ENCODE measurements around the gene PPP1R18.

Gene PPP1R18

DNA sequence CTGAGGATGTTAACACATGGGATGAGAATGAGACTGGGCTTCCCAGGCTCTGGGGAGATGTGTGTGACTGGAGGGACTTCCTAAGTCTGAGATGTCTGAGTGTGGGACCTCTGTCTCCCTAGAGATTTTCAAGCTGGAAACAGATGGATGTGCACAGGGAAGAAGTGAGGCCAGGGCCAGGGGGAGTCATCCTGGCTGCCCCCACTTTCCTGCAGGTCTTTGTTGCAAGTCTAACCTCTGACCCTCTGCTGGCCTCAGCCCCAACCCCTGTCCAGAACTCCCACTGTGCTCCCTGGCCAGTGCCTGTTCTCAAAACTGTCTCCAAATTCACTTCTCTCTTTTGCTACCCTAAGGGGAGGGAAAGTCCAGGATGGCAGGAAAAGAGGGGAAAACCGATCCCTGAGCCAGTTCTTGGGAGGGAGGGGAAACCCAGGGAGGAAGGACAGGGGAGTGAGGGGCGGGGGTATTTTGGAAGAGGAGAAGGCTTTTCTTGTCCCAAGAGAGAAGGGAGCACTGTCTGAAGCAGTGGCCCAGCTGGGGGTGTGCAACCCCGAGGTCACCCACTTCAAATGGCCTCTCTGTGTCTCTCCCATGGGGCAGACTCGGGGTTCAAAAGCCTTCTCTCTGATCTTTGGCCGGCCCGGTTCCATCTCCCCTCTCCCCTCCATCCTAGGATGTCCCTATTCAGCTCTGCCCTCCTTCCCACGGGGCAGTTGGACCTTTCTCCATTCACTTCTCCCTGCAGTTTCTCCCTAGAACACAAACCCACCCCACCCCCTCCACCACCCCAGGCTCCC lies 3.1 kb downstream of the PPP1R18 start:
- H3K36me3 ChIP-seq: peaks cover 42% of the 10 kb centered on the region
- peaks cover 61% of the 10 kb centered on the region for H4K20me1 ChIP-seq
- peak overlapping the region; percentile 100 for H3K9ac ChIP-seq
- H3K4me1 ChIP-seq: peaks cover 30% of the 10 kb centered on the region
- TF ChIP-seq Cebpa-rat (IDR thresholded peaks at IDR 0.05): no peak
- peak overlapping the region; percentile 100 for H3K27ac ChIP-seq
- peak overlapping the region; percentile 95 for H3K4me2 ChIP-seq
- H3K9me3 ChIP-seq: no peaks in the 10 kb centered on the region
- H3K27me3 ChIP-seq: no peaks in the 10 kb centered on the region
- peak overlapping the region; percentile 91 for H3K4me3 ChIP-seq

DNA sequence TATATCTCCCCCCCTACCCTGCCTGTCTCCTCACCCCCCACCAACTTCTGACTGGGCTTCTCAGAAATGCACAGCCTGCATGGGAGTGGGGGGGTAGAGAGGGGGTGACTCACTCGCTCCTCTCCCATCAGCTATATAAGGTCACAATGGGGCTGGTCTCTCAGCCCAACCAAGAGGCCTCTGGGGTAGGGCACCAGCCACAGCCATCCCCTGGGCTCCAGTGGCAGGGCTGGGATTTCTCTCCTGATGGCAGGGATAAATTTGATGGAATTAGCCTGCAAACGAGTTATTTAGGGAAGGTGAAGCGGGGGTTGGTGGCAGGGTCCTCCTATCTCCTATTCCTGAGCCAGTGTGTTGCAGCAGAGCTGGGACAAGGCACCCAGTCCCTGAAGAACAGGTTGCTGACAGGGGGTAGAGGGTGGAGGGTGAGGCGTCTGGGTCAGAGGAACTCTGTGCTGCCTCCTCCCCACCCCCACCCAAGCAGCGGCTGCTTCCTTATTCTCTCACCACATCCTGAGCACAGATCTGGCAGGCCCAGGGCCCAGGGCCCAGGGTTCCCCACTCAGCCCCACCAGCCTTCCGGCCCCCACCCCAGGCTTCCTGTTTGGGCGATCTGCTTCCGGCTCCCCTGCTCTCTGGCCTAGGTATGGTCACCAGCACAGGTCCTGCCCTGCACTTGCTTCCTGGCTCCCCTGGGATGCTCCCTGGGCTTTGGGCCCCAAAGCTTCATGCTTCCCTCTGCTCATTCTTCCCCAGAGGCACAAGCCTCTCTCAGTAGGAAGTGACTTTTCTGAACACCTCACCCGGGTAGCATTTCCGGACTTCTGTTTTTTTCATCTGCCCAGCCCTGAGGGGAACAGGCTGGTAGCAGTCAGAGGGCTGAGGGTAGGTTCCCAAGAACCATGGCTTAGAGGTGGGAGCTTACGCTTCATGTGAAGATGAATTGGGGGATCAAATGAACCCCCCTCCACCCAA lies 4.0 kb downstream of the PPP1R18 start:
- peak overlapping the region; percentile 100 for H3K27ac ChIP-seq
- H3K9me3 ChIP-seq: no peaks in the 10 kb centered on the region
- peaks cover 48% of the 10 kb centered on the region for H3K36me3 ChIP-seq
- H3K4me3 ChIP-seq: peak overlapping the region; percentile 91
- peaks cover 71% of the 10 kb centered on the region for H4K20me1 ChIP-seq
- H3K9ac ChIP-seq: peak overlapping the region; percentile 100
- peaks cover 39% of the 10 kb centered on the region for H3K4me1 ChIP-seq
- no peak for TF ChIP-seq Cebpa-rat (IDR thresholded peaks at IDR 0.05)
- H3K4me2 ChIP-seq: peak overlapping the region; percentile 95
- H3K27me3 ChIP-seq: no peaks in the 10 kb centered on the region

- TF ChIP-seq Cebpa-rat (IDR thresholded peaks at IDR 0.05): no peak
- peak overlapping the region; percentile 100 for H3K27ac ChIP-seq
- H3K4me3 ChIP-seq: peak overlapping the region; percentile 91
Observed at GRCh38 chr6:30681766-30682142, 4.7 kb downstream of the PPP1R18 start.

DNA sequence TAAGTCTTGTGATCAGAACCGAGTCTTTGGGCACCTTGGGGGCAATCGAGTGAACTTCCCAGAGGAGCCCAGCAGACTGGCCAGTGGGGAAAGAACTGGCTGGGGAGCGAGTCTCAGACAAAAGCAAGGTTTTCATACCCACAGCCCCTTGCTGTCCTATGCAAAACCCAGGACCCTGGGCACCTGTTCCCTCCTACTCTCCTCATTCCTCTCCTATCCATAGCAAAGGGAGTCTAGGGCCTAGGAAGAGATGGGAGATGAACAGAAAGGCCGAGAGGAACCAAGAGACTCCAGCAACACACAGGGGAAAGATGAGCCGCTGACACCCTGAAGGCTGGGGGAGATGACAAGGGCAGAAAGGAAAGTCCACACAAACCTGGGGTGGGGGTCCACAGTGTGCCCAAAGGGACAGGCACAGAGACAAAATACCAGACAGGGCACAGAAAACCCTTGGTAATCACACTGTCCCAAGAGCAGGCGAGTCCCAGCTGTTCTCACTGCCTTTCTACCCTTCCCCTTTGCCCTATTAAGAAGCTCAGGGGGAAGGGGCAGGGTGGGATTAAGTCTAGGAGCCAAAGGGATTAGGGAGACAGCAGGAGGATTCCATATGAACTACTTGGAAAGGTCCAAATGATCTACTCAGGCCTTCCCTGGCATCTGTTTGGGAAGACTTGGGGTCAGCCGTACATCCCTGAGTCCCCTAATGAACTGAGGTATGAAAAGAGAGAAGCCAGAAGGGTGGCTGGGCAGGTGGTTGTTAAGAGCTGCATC lies 6.5 kb downstream of the PPP1R18 start:
- peak overlapping the region; percentile 91 for H3K4me3 ChIP-seq
- peak overlapping the region; percentile 100 for H3K27ac ChIP-seq
- TF ChIP-seq Cebpa-rat (IDR thresholded peaks at IDR 0.05): no peak
- H3K9ac ChIP-seq: peak overlapping the region; percentile 100
- no peaks in the 10 kb centered on the region for H3K27me3 ChIP-seq
- peaks cover 59% of the 10 kb centered on the region for H3K4me1 ChIP-seq
- peak overlapping the region; percentile 95 for H3K4me2 ChIP-seq
- peaks cover 80% of the 10 kb centered on the region for H4K20me1 ChIP-seq
- no peaks in the 10 kb centered on the region for H3K9me3 ChIP-seq
- H3K36me3 ChIP-seq: peaks cover 66% of the 10 kb centered on the region

More at GRCh38 chr6:30681766-30682142, 4.7 kb downstream of the PPP1R18 start:
- H3K4me1 ChIP-seq: peaks cover 46% of the 10 kb centered on the region
- no peaks in the 10 kb centered on the region for H3K9me3 ChIP-seq
- H3K9ac ChIP-seq: peak overlapping the region; percentile 100
- peak overlapping the region; percentile 95 for H3K4me2 ChIP-seq
- H4K20me1 ChIP-seq: peaks cover 78% of the 10 kb centered on the region
- H3K36me3 ChIP-seq: peaks cover 55% of the 10 kb centered on the region
- H3K27me3 ChIP-seq: no peaks in the 10 kb centered on the region

GRCh38 chr6:30678964-30679726 lies 7.3 kb downstream of the PPP1R18 start:
- Histone ChIP-seq H3K4me3 (peak overlapping the region; percentile 91), H3K9ac (peak overlapping the region; percentile 100), H3K4me2 (peak overlapping the region; percentile 95), H3K9me3 (no peaks in the 10 kb centered on the region), H3K27me3 (no peaks in the 10 kb centered on the region), H3K27ac (peak overlapping the region; percentile 100), H3K36me3 (peaks cover 64% of the 10 kb centered on the region), H3K4me1 (peaks cover 63% of the 10 kb centered on the region), H4K20me1 (peaks cover 75% of the 10 kb centered on the region)
- TF ChIP-seq Cebpa-rat (IDR thresholded peaks at IDR 0.05): no peak

DNA sequence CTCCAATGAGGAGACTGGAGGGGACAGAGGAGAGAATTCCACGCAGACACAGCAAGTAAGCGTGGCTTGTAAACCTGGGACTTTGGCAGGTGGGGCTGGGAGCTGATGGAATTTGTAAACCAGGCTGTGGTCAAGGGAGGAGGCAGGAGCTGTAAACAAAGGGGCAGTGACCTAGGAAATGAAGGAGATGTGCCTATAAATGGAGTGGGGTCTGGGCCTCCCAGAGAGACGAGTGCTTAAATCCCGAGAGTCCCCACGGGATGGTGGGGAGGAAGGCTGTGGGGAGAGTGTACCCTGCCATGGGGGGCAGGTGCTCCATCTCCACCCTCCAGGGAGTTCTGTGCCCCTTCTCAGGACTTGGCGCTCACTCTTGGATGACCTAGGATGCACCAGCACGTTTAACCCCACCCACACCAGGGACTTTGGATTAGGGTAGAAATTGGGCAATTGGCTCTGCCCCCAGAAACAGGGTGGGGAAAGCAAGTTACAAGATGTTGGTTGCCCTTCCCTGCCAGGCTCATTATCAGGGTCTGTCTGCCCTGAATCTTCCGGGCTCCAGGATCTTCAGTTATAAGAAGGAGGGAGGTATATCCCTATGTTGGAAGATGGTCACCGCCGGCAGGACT lies 9.7 kb downstream of the PPP1R18 start:
- no peak for TF ChIP-seq Cebpa-rat (IDR thresholded peaks at IDR 0.05)
- Histone ChIP-seq H3K4me2 (peak overlapping the region; percentile 95), H3K27me3 (no peaks in the 10 kb centered on the region), H3K9me3 (no peaks in the 10 kb centered on the region), H3K27ac (peak overlapping the region; percentile 45), H3K9ac (peak overlapping the region; percentile 66), H3K36me3 (peaks cover 59% of the 10 kb centered on the region), H3K4me3 (peak overlapping the region; percentile 40), H3K4me1 (peaks cover 78% of the 10 kb centered on the region), H4K20me1 (peaks cover 68% of the 10 kb centered on the region)

DNA sequence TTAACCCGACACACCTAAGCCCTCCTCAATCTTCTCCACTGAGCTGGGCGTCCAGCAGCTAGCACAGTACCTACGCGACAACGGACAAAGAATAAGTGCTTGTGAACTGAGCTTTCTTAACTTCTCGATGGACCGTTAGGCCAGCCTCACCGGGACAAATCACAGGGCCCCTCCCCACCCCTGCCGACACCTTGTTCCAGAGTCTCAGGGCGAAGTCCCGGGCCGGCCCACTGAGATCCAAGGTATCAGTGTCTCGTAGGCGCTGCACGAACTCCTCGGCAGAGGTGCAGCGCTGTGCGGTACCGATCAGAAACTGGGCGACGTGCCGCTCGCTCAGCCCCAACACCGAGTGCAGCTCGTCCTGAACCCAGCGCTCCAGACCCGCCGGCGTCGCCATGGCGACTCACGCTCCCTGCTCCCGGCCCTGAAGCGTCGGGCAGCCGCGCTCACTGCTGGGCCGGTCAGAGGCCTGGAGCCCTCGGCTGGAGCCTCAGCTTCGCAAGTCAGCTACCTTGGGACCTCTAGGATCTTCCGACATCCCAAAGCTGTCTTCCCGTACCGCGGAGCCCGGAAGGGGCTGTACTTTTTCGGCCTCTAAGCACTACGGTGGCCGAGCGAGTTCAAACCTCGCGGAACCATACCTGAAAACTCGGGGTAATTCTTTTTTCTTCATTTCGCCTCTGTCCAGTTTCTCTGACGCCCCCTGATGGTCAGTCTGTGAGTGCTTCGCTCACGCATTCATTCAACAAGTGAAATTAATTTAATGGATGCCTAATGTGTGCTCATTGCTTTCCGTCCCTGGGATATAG lies 13.8 kb downstream of the PPP1R18 start, which contains the start of gene DHX16:
TSS of gene DHX16 (minus strand) at position 562 of the 809 bp plus-strand sequence. CDS start at position 397, 165 bp downstream.
- peak within 1 kb of the TSS; percentile 93 for H3K4me2 ChIP-seq
- H4K20me1 ChIP-seq: peaks cover 29% of the 10 kb centered on the region
- peaks cover 55% of the 10 kb centered on the region for H3K36me3 ChIP-seq
- H3K27ac ChIP-seq: peak within 1 kb of the TSS; percentile 65
- H3K27me3 ChIP-seq: no peaks in the 10 kb centered on the region
- no peaks in the 10 kb centered on the region for H3K9me3 ChIP-seq
- TF ChIP-seq Cebpa-rat (IDR thresholded peaks at IDR 0.05): no peak
- H3K4me3 ChIP-seq: peak within 1 kb of the TSS; percentile 84
- peak within 1 kb of the TSS; percentile 86 for H3K9ac ChIP-seq
- H3K4me1 ChIP-seq: peaks cover 61% of the 10 kb centered on the region
